Endothelial cell of hepatic sinusoid (primary cell): ENCODE measurements around the gene DBF4B.

Experiments
- in situ Hi-C: cut with HindIII; loops from 2 replicates; pipeline ENCODE4 v1.10.0; 2017; ENCODE audit warnings: low sequenced_read_pairs

The DBF4B gene

GRCh38 chr17:44794851-44795413 is 86.5 kb downstream of the DBF4B start:
- in situ Hi-C loops, result no loop called here

GRCh38 chr17:44795421-44795820 is 87.0 kb downstream of the DBF4B start:
- in situ Hi-C loops, result no loop called here

GRCh38 chr17:44795928-44796327 is 87.5 kb downstream of the DBF4B start:
- in situ Hi-C loops, result no loop called here

GRCh38 chr17:44796731-44797130 is 88.3 kb downstream of the DBF4B start:
- in situ Hi-C loops, result no loop called here

GRCh38 chr17:44797802-44798201 is 89.3 kb downstream of the DBF4B start:
- in situ Hi-C loops, result no loop called here

- in situ Hi-C loops, result no loop called here
These were observed 89.9 kb downstream of the DBF4B start for GRCh38 chr17:44798356-44798755.
